ENCODE results near the gene TBX10. TPM values are rescaled to one million over a fixed set of nuclear protein-coding genes. Genes with fewer than 3 reads are reported as not detected.
A peak's percentile ranks its signal among the peaks of the same experiment; 100 is the strongest.
"Not testable (repeated sequence)": the region's sequence is repeated elsewhere in the genome, so short reads cannot be mapped to it uniquely, and the experiment has no call there.

TBX10 gene
- total RNA-seq, 1 experiment from 2014 or later = not detected

GRCh38 chr11:67592880-67593564, 46.5 kb downstream of the TBX10 start:
- Mint-ChIP-seq H3K4me1 (peaks cover 14 to 16% of the 10 kb centered on the region in 2 experiments), H3K36me3 (ENCODE audit: insufficient read depth in 1 of 3, low read depth in 3 of 3) (peaks cover 2 to 18% (median 10%) of the 10 kb centered on the region in 3 experiments; a peak in 5 of 7 replicates), H3K4me3 (no peak overlapping the region), H3K27ac (no peak overlapping the region), H3K9me3 (peaks cover 11 to 12% of the 10 kb centered on the region in 2 experiments), H3K27me3 (ENCODE audit: low read depth) (peaks cover 1% of the 10 kb centered on the region)
- Histone ChIP-seq H4K91ac (ENCODE audit: insufficient read length, low read depth, low read length) (no peak overlapping the region), H3K18ac (ENCODE audit: insufficient read length, low read depth, low read length) (no peak overlapping the region), H2AFZ (ENCODE audit: low read length) (no peak overlapping the region), H3K56ac (ENCODE audit: insufficient read length, low read depth, low read length) (no peak overlapping the region), H3K27me3 (ENCODE audit: insufficient read depth, low read length) (no peaks in the 10 kb centered on the region), H2BK5ac (ENCODE audit: insufficient read length, low read length) (no peak overlapping the region), H4K20me1 (ENCODE audit: control insufficient read depth, insufficient read depth, insufficient read length) (peaks cover 3% of the 10 kb centered on the region), H3K79me2 (ENCODE audit: insufficient read depth, low read length) (no peaks in the 10 kb centered on the region), H3T11ph (ENCODE audit: low read length) (no peak overlapping the region), H3K4me1 (ENCODE audit: insufficient read depth, low read length) (no peaks in the 10 kb centered on the region), H4K5ac (ENCODE audit: insufficient read length, low read depth, low read length) (no peak overlapping the region), H3K4ac (ENCODE audit: low read depth, low read length) (no peak overlapping the region), H3K9me3 (ENCODE audit: control insufficient read depth, low read depth, low read length) (no peaks in the 10 kb centered on the region), H2BK20ac (ENCODE audit: low read depth, low read length, poor library complexity, severe bottlenecking) (no peak overlapping the region), H3K79me1 (ENCODE audit: insufficient read depth, low read depth, low read length, poor library complexity, severe bottlenecking) (no peaks in the 10 kb centered on the region), H3K27ac (ENCODE audit: insufficient read length, low read depth, low read length) (no peak overlapping the region), H2BK120ac (ENCODE audit: low read depth, low read length, poor library complexity, severe bottlenecking) (no peak overlapping the region), H2BK12ac (ENCODE audit: insufficient read length, low read depth, low read length) (no peak overlapping the region), H3K23ac (ENCODE audit: insufficient read length, low read depth, low read length) (no peak overlapping the region), H3K9ac (ENCODE audit: extremely low read depth, insufficient read length, low read length) (no peak overlapping the region), H2BK15ac (ENCODE audit: low read depth, low read length) (no peak overlapping the region), H3K23me2 (ENCODE audit: insufficient read length, low read depth, low read length, poor library complexity, severe bottlenecking) (no peaks in the 10 kb centered on the region), H2AK5ac (ENCODE audit: insufficient read length, low read length) (no peak overlapping the region), H3K14ac (ENCODE audit: insufficient read depth, low read length) (no peak overlapping the region), H4K8ac (replicated peaks; ENCODE audit: insufficient read length, low read depth, low read length) (no peak overlapping the region), H3K4me2 (ENCODE audit: insufficient read depth, insufficient read length, low read length) (no peak overlapping the region)
- WGBS (ENCODE audit: extremely low coverage, insufficient read length, low lambda C conversion rate) = no CpG with 5 or more reads among the region's 12 CpGs
- no peak for DNase-seq
- TF ChIP-seq CTCF (conservative IDR thresholded peaks at IDR 0.05) = no peak

- H3K56ac ChIP-seq (ENCODE audit: insufficient read length, low read depth, low read length); H2BK5ac ChIP-seq (ENCODE audit: insufficient read length, low read length); H3K4me3 Mint-ChIP-seq; H3K23ac ChIP-seq (ENCODE audit: insufficient read length, low read depth, low read length); H3K4me2 ChIP-seq (ENCODE audit: insufficient read depth, insufficient read length, low read length); H2AK5ac ChIP-seq (ENCODE audit: insufficient read length, low read length); H3K27me3 Mint-ChIP-seq (ENCODE audit: low read depth); H2BK15ac ChIP-seq (ENCODE audit: low read depth, low read length); H3K27ac ChIP-seq (ENCODE audit: insufficient read length, low read depth, low read length); H2BK20ac ChIP-seq (ENCODE audit: low read depth, low read length, poor library complexity, severe bottlenecking); H3K79me2 ChIP-seq (ENCODE audit: insufficient read depth, low read length); H3K79me1 ChIP-seq (ENCODE audit: insufficient read depth, low read depth, low read length, poor library complexity, severe bottlenecking); H3K9ac ChIP-seq (ENCODE audit: extremely low read depth, insufficient read length, low read length); H2BK12ac ChIP-seq (ENCODE audit: insufficient read length, low read depth, low read length); H4K20me1 ChIP-seq (ENCODE audit: control insufficient read depth, insufficient read depth, insufficient read length); H4K91ac ChIP-seq (ENCODE audit: insufficient read length, low read depth, low read length); H4K5ac ChIP-seq (ENCODE audit: insufficient read length, low read depth, low read length); DNase-seq; H4K8ac ChIP-seq (replicated peaks; ENCODE audit: insufficient read length, low read depth, low read length); H3K4me1 ChIP-seq (ENCODE audit: insufficient read depth, low read length); H3K9me3 ChIP-seq (ENCODE audit: control insufficient read depth, low read depth, low read length); H3K4ac ChIP-seq (ENCODE audit: low read depth, low read length); H3K27me3 ChIP-seq (ENCODE audit: insufficient read depth, low read length); H3K18ac ChIP-seq (ENCODE audit: insufficient read length, low read depth, low read length); H3K14ac ChIP-seq (ENCODE audit: insufficient read depth, low read length); H2BK120ac ChIP-seq (ENCODE audit: low read depth, low read length, poor library complexity, severe bottlenecking); H2AFZ ChIP-seq (ENCODE audit: low read length); H3K23me2 ChIP-seq (ENCODE audit: insufficient read length, low read depth, low read length, poor library complexity, severe bottlenecking); H3T11ph ChIP-seq (ENCODE audit: low read length); H3K9me3 Mint-ChIP-seq: not testable (repeated sequence)
- peaks cover 29 to 39% of the 10 kb centered on the region in 2 experiments for H3K4me1 Mint-ChIP-seq
- peaks cover 29 to 46% (median 42%) of the 10 kb centered on the region in 3 experiments for H3K36me3 Mint-ChIP-seq (ENCODE audit: insufficient read depth in 1 of 3, low read depth in 3 of 3)
- WGBS (ENCODE audit: extremely low coverage, insufficient read length, low lambda C conversion rate) = no CpG with 5 or more reads among the region's 11 CpGs
- H3K27ac Mint-ChIP-seq = peak overlapping the region in 1 of 3 experiments; percentile 88; a peak in 2 of 7 replicates
Observed at GRCh38 chr11:67588899-67589415, 50.6 kb downstream of the TBX10 start.

Data from H9 (cell line).